Fibroblast of mammary gland (primary cell): Measurements from ENCODE around the gene NDUFS6.

Experiments used
- DNase-seq: peaks from one replicate; pipeline ENCODE4 v3.0.0-alpha.2; 2010; ENCODE audit warnings: low read depth
- H3K4me3 ChIP-seq: 2 replicates; pipeline ENCODE4 v1.5.1; 2011; ENCODE audit warnings: low read depth, mild to moderate bottlenecking, low read length, moderate library complexity; ENCODE audit not compliant: control insufficient read depth
- TF ChIP-seq, protein P1 (sequence below): conservative IDR thresholded peaks from 2 replicates; pipeline ENCODE4 v1.5.1; 2011; ENCODE audit warnings: low read depth, low read length, inconsistent platforms; ENCODE audit not compliant: control insufficient read depth, insufficient read depth

Gene NDUFS6

DNA sequence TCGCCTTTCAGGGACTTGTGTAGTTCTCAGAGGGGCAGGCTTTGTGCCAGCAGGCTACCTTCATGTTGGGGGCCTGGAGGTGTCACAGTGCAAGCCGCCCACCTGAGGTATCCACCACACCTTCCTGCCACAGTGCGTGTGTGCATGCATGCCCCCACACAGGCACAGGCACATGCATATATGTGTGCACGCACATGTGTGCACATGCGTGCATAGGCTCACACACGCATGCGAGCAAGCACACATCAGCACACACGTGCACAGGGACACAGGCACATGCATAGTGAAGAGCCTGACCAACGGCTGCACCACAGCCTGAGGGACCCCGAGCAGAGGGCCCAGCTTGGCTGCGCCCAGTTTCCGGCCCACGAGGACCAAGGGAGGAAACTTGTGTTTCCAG, 45.4 kb downstream of the NDUFS6 start:
- H3K4me3 ChIP-seq: no peak overlapping the region
- TF ChIP-seq, protein P1, sequence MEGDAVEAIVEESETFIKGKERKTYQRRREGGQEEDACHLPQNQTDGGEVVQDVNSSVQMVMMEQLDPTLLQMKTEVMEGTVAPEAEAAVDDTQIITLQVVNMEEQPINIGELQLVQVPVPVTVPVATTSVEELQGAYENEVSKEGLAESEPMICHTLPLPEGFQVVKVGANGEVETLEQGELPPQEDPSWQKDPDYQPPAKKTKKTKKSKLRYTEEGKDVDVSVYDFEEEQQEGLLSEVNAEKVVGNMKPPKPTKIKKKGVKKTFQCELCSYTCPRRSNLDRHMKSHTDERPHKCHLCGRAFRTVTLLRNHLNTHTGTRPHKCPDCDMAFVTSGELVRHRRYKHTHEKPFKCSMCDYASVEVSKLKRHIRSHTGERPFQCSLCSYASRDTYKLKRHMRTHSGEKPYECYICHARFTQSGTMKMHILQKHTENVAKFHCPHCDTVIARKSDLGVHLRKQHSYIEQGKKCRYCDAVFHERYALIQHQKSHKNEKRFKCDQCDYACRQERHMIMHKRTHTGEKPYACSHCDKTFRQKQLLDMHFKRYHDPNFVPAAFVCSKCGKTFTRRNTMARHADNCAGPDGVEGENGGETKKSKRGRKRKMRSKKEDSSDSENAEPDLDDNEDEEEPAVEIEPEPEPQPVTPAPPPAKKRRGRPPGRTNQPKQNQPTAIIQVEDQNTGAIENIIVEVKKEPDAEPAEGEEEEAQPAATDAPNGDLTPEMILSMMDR: no peak
- no peak for DNase-seq

DNA sequence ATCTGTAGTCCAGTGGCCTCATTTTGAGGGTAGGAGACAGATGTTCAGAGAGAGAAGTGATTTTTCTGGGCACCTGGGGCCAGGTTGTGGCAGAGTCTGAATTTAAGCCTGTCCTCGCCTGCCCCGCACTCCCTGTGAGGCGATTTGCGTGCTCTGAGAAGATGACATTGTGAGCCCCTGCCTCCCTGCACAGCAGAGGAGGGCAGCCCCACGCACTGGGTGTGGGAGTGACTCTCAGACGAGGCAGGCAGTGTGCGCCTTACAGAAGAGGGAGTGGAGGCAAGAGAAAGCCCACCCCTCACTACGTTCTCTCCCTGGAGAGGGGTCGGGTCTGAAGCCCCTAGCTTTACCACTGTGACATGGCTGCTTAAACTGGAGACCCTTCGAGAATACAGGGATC, 45.8 kb downstream of the NDUFS6 start:
- DNase-seq: no peak
- no peak overlapping the region for H3K4me3 ChIP-seq
- TF ChIP-seq, protein P1: no peak

DNA sequence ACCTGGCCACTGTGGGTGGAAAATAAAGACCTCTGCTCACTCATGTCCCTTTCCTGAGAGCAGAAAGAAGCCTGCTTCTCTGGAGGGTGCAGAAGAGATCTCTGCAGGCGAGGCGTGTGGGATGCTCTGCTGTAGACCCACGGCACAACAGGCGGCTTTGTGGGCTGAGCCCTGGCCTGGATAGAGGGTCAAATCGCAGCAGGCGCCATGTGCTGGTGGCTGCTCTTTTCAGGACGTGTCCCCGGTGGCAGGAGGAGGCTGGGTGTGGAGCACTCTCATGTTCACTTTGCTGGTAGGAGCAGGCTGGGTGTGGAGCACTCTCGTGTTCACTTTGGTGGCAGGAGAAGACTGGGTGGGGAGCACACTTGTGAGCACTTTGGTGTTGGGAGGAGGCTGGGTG, 46.4 kb downstream of the NDUFS6 start:
- DNase-seq: no peak
- TF ChIP-seq, protein P1: no peak
- H3K4me3 ChIP-seq: no peak overlapping the region

DNA sequence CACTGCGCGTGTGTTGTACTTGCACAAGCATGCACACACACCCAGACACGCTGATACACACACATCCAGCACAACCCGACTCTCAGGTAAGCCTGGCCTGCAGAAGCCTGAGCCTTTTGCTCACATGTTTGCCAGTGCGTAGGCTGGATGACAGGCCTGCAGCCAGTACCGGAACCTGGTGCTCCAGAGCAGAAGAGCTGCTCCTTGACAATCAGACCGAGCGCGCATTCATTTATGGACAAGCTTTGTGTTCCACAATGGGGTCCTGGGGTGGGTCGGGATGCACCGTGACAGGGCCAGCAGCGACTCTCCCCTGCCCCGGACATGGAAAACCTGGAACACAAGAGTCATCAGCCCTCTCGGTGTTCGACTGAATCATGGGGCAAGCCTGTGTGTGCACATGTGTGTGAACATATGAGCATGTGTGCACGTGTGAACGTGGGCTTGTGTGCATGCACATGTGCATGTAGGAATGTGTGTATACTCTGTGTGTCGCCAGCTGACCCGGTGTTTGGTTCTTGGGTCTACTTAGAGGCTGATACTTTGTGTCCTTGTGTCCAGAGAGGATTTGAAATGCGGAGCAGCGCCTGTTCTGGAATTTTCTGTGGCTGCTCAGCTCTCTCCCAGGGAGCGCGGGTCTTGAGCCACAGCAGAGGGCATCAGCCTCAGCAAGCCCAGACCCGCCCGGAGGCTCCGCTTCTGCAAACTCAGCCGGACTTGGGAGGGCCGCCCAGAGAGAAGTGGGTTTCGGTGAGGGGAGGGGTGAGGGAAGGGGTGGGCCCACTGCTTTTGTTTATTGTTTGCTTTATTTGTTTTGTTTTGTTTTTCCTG, 49.3 kb downstream of the NDUFS6 start:
- DNase-seq: no peak
- TF ChIP-seq, protein P1: no peak
- H3K4me3 ChIP-seq: no peak overlapping the region

DNA sequence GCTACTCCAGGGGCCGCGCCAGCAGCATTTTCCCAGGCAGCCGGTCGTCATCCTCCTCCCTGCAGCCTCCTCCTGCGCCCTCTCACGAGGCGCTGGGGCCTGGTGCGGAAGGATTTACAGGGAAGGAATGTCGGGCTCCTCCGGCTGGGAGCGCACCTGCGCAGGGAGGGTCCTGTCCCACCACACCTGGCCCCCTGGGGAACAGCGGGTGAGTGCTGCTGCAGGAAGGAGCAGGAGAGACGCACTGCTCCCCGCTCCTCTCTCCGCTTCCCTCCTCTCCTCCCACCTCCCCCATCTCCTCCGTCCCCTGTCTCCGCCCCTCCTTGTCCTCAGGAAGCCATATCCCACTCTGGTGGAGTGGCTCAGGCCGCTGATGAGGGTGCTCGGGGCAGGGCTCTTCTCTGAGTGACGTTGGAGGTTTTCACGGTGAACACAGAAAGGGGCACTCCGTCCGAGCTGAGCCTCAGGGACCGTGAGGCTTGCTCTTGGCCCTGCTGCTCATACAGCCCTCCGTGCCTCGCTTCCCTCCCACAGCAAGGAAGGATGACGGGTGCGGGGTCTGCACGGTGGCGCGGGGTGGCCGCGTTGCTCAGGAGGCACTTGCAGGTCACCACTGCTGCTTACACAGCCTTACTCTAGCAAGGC, 50.2 kb downstream of the NDUFS6 start:
- H3K4me3 ChIP-seq: no peak overlapping the region
- TF ChIP-seq, protein P1: no peak
- no peak for DNase-seq

DNA sequence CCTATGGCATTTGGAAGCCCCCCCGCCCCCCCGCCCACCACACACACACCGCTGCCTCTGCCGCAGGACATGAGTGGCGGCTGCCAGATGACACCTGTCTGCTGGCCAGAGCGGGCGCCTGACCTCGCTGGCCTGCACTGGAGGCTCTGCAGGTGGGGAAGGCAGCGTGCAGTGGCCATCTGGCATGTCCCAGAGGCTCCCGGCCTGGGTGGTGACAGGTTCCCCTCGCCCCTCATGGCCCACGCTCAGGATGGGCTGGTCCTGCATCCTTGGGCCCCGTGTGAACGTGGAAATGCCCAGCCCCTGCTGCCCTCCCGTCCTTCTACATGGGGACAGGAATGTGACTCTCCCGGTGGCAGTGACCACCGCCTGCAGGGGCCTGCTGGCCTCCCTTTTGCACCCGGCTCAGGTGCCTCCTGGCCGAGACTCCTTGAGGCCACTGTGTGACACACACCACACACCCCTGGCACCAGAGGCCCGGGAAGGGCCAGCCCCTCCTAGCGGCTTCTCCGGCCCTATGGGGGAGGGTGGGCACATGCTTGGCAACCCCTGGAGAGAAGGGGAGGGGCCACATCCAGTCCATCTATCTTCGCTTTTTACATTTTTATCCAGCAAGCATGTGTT, 51.2 kb downstream of the NDUFS6 start:
- TF ChIP-seq, protein P1: no peak
- no peak for DNase-seq
- no peak overlapping the region for H3K4me3 ChIP-seq
